ENCODE results near the gene NUP133. TPM values are rescaled to one million over a fixed set of nuclear protein-coding genes. Genes with fewer than 3 reads are reported as not detected.

Gene NUP133
- total and polyA plus RNA-seq, 2 donors from 2014 or later = 15.9 to 35.0 TPM

- no peak overlapping the region for H3K4me3 ChIP-seq (ENCODE audit: low read length in 3 of 3)
- no peak overlapping the region for H3K9ac ChIP-seq (ENCODE audit: low read length in 3 of 3)
- intact Hi-C loops (cut with DNase I) = no loop called here
- no peaks in the 10 kb centered on the region for H3K27me3 ChIP-seq (ENCODE audit: control insufficient read depth, insufficient read depth, low read length)
- peaks cover 4 to 50% (median 34%) of the 10 kb centered on the region in 3 donors for H3K36me3 ChIP-seq (ENCODE audit: control insufficient read depth in 2 of 3, insufficient read depth in 3 of 3, low read length in 3 of 3)
- DNase-seq = no peak
- no peaks in the 10 kb centered on the region for H3K9me3 ChIP-seq (ENCODE audit: control insufficient read depth in 2 of 3, insufficient read depth in 1 of 3, low read length in 3 of 3)
- no peak overlapping the region for H3K27ac ChIP-seq (ENCODE audit: low read depth in 2 of 2, low read length in 2 of 2)
- no peak for FAIRE-seq
- no peak for TF ChIP-seq CTCF (IDR thresholded peaks at IDR 0.05; ENCODE audit: borderline replicate concordance, extremely low read depth, insufficient read depth)
- H3K4me1 ChIP-seq (ENCODE audit: control insufficient read depth in 2 of 3, insufficient read depth in 2 of 3, low read depth in 1 of 3, low read length in 3 of 3) = no peaks in the 10 kb centered on the region
Measured at GRCh38 chr1:229482511-229482910, 25.6 kb downstream of the NUP133 start.

- no peak overlapping the region for H3K27ac ChIP-seq (ENCODE audit: low read depth in 2 of 2, low read length in 2 of 2)
- no peak overlapping the region for H3K4me3 ChIP-seq (ENCODE audit: low read length in 3 of 3)
- intact Hi-C loops (cut with DNase I) = no loop called here
- no peak for FAIRE-seq
- DNase-seq = no peak
- H3K4me1 ChIP-seq (ENCODE audit: control insufficient read depth in 2 of 3, insufficient read depth in 2 of 3, low read depth in 1 of 3, low read length in 3 of 3) = no peaks in the 10 kb centered on the region
- no peak overlapping the region for H3K9ac ChIP-seq (ENCODE audit: low read length in 3 of 3)
- no peaks in the 10 kb centered on the region for H3K9me3 ChIP-seq (ENCODE audit: control insufficient read depth in 2 of 3, insufficient read depth in 1 of 3, low read length in 3 of 3)
- H3K36me3 ChIP-seq (ENCODE audit: control insufficient read depth in 2 of 3, insufficient read depth in 3 of 3, low read length in 3 of 3) = peaks cover 0 to 31% (median 29%) of the 10 kb centered on the region in 3 donors
- no peaks in the 10 kb centered on the region for H3K27me3 ChIP-seq (ENCODE audit: control insufficient read depth, insufficient read depth, low read length)
- no peak for TF ChIP-seq CTCF (IDR thresholded peaks at IDR 0.05; ENCODE audit: borderline replicate concordance, extremely low read depth, insufficient read depth)
Measured at GRCh38 chr1:229480495-229480894, 27.6 kb downstream of the NUP133 start.

GRCh38 chr1:229479660-229480399 lies 28.3 kb downstream of the NUP133 start:
- Histone ChIP-seq H3K27me3 (ENCODE audit: control insufficient read depth, insufficient read depth, low read length) (no peaks in the 10 kb centered on the region), H3K4me1 (ENCODE audit: control insufficient read depth in 2 of 3, insufficient read depth in 2 of 3, low read depth in 1 of 3, low read length in 3 of 3) (no peaks in the 10 kb centered on the region), H3K36me3 (ENCODE audit: control insufficient read depth in 2 of 3, insufficient read depth in 3 of 3, low read length in 3 of 3) (peaks cover 0 to 33% (median 27%) of the 10 kb centered on the region in 3 donors), H3K4me3 (ENCODE audit: low read length in 3 of 3) (no peak overlapping the region), H3K27ac (ENCODE audit: low read depth in 2 of 2, low read length in 2 of 2) (no peak overlapping the region), H3K9me3 (ENCODE audit: control insufficient read depth in 2 of 3, insufficient read depth in 1 of 3, low read length in 3 of 3) (no peaks in the 10 kb centered on the region), H3K9ac (ENCODE audit: low read length in 3 of 3) (no peak overlapping the region)
- TF ChIP-seq CTCF (IDR thresholded peaks at IDR 0.05; ENCODE audit: borderline replicate concordance, extremely low read depth, insufficient read depth) = no peak
- DNase-seq (peak in 1 of 5 donors; percentile 9), FAIRE-seq (no peak)
- intact Hi-C loops (cut with DNase I) = no loop called here
